ENCODE data around the gene GLT8D1. TPM values are rescaled to one million over a fixed set of nuclear protein-coding genes. Genes with fewer than 3 reads are reported as not detected.
A peak's percentile ranks its signal among the peaks of the same experiment; 100 is the strongest.

The GLT8D1 gene
- total RNA-seq, 2 experiments from 2014 or later, result 8.4 to 10.8 TPM

GRCh38 chr3:52682016-52682415 is 23.6 kb downstream of the GLT8D1 start:
- Histone ChIP-seq H3K27me3 (ENCODE audit: control insufficient read depth in 1 of 2, insufficient read depth in 2 of 2, low read length in 2 of 2) (no peaks in the 10 kb centered on the region), H3K4me3 (ENCODE audit: low read length) (no peak overlapping the region), H3K27ac (ENCODE audit: low read depth in 1 of 2, low read length in 2 of 2) (no peak overlapping the region), H3K9me3 (ENCODE audit: control insufficient read depth in 1 of 2, insufficient read depth in 1 of 2, low read length in 2 of 2) (no peaks in the 10 kb centered on the region), H3K36me3 (ENCODE audit: insufficient read depth, low read length) (peaks cover 44% of the 10 kb centered on the region), H3K4me1 (ENCODE audit: insufficient read depth, low read length) (peaks cover 17% of the 10 kb centered on the region)
- Mint-ChIP-seq H3K9me3 (no peaks in the 10 kb centered on the region), H3K4me1 (ENCODE audit: low read depth) (peaks cover 70% of the 10 kb centered on the region), H3K27me3 (no peaks in the 10 kb centered on the region), H3K27ac (peak overlapping the region; percentile 71), H3K4me3 (peak overlapping the region; percentile 13), H3K36me3 (ENCODE audit: low read depth) (peaks cover 75% of the 10 kb centered on the region)
- intact Hi-C loops (cut with DNase I, micrococcal nuclease), result loop anchor here in 1 of 2 experiments (5.0 to 10.0 kb wide), 2 partner anchors 225 to 397 kb away; partner anchors contain the start of genes GLYCTK and NISCH
- peak in 2 of 14 experiments; percentile 28 to 29 for DNase-seq
- ATAC-seq (ENCODE audit: poor library complexity), result no peak
- POLR2A ChIA-PET, result interaction anchor here (1.2 kb wide), 1 partner anchor 24 kb away, joined by 3 read pairs; the partner anchor contains the start of genes GLT8D1 and SPCS1
- no peak for TF ChIP-seq CTCF (IDR thresholded peaks at IDR 0.05)
- CTCF ChIA-PET, result no interaction called here

- H3K36me3 ChIP-seq (ENCODE audit: insufficient read depth, low read length), result peaks cover 46% of the 10 kb centered on the region
- H3K4me3 ChIP-seq (ENCODE audit: low read length), result no peak overlapping the region
- intact Hi-C loops (cut with DNase I, micrococcal nuclease), result loop anchor here in 1 of 2 experiments (5.0 to 10.0 kb wide), 2 partner anchors 224 to 397 kb away; partner anchors contain the start of genes GLYCTK and NISCH
- DNase-seq (no peak), ATAC-seq (ENCODE audit: poor library complexity) (no peak)
- peaks cover 14% of the 10 kb centered on the region for H3K4me1 ChIP-seq (ENCODE audit: insufficient read depth, low read length)
- no peak overlapping the region for H3K27ac ChIP-seq (ENCODE audit: low read depth in 1 of 2, low read length in 2 of 2)
- H3K27me3 ChIP-seq (ENCODE audit: control insufficient read depth in 1 of 2, insufficient read depth in 2 of 2, low read length in 2 of 2), result no peaks in the 10 kb centered on the region
- peak overlapping the region; percentile 71 for H3K27ac Mint-ChIP-seq
- no peaks in the 10 kb centered on the region for H3K9me3 ChIP-seq (ENCODE audit: control insufficient read depth in 1 of 2, insufficient read depth in 1 of 2, low read length in 2 of 2)
- peak overlapping the region; percentile 13 for H3K4me3 Mint-ChIP-seq
- TF ChIP-seq CTCF (IDR thresholded peaks at IDR 0.05), result no peak
- ChIA-PET POLR2A (interaction anchor here (1.2 kb wide), 1 partner anchor 24 kb away, joined by 3 read pairs; the partner anchor contains the start of genes GLT8D1 and SPCS1), CTCF (no interaction called here)
- H3K36me3 Mint-ChIP-seq (ENCODE audit: low read depth), result peaks cover 75% of the 10 kb centered on the region
- peaks cover 70% of the 10 kb centered on the region for H3K4me1 Mint-ChIP-seq (ENCODE audit: low read depth)
- H3K27me3 Mint-ChIP-seq, result no peaks in the 10 kb centered on the region
- no peaks in the 10 kb centered on the region for H3K9me3 Mint-ChIP-seq
These were observed 24.0 kb downstream of the GLT8D1 start for GRCh38 chr3:52681596-52681995.

- Histone ChIP-seq H3K27me3 (ENCODE audit: control insufficient read depth in 1 of 2, insufficient read depth in 2 of 2, low read length in 2 of 2) (no peaks in the 10 kb centered on the region), H3K36me3 (ENCODE audit: insufficient read depth, low read length) (peaks cover 60% of the 10 kb centered on the region), H3K4me1 (ENCODE audit: insufficient read depth, low read length) (peaks cover 7% of the 10 kb centered on the region), H3K4me3 (ENCODE audit: low read length) (no peak overlapping the region), H3K9me3 (ENCODE audit: control insufficient read depth in 1 of 2, insufficient read depth in 1 of 2, low read length in 2 of 2) (no peaks in the 10 kb centered on the region), H3K27ac (ENCODE audit: low read depth in 1 of 2, low read length in 2 of 2) (no peak overlapping the region)
- peaks cover 64% of the 10 kb centered on the region for H3K4me1 Mint-ChIP-seq (ENCODE audit: low read depth)
- no peak for TF ChIP-seq CTCF (IDR thresholded peaks at IDR 0.05)
- ChIA-PET POLR2A (no interaction called here), CTCF (no interaction called here)
- intact Hi-C loops (cut with DNase I, micrococcal nuclease), result loop anchor here in 1 of 2 experiments (5.0 to 10.0 kb wide), 2 partner anchors 223 to 395 kb away; partner anchors contain the start of genes GLYCTK and NISCH
- no peaks in the 10 kb centered on the region for H3K9me3 Mint-ChIP-seq
- H3K27me3 Mint-ChIP-seq, result no peaks in the 10 kb centered on the region
- H3K36me3 Mint-ChIP-seq (ENCODE audit: low read depth), result peaks cover 75% of the 10 kb centered on the region
- no peak for ATAC-seq (ENCODE audit: poor library complexity)
- DNase-seq, result no peak
- H3K27ac Mint-ChIP-seq, result peak overlapping the region; percentile 77
- no peak overlapping the region for H3K4me3 Mint-ChIP-seq
These were observed 25.8 kb downstream of the GLT8D1 start for GRCh38 chr3:52679811-52680210.

All from CD4-positive, alpha-beta T cell (primary cell).